K562 (cell line): ENCODE measurements around the gene XKR7.

Experiments used
- CBFB ChIP-seq: sonication (generic); formaldehyde crosslinking; IDR thresholded peaks from 2 replicates; pipeline ENCODE4 v1.4.0; 2020; ENCODE audit warnings: mild to moderate bottlenecking, missing genetic modification reagents
- KAT7 ChIP-seq: sonication (generic); formaldehyde crosslinking; IDR thresholded peaks from 2 replicates; pipeline ENCODE4 v1.8.0; 2022; ENCODE audit warnings: missing genetic modification reagents, mild to moderate bottlenecking, borderline replicate concordance
- NFYB ChIP-seq: IDR thresholded peaks from 2 replicates; pipeline ENCODE4 v1.6.1; 2011; ENCODE audit warnings: mild to moderate bottlenecking, moderate library complexity; ENCODE audit not compliant: insufficient read length; ENCODE audit errors: extremely low read depth
- SMC3 ChIP-seq: conservative IDR thresholded peaks from 2 replicates; pipeline ENCODE4 v1.6.1; 2011; ENCODE audit warnings: low read depth, low read length, improper control_type of control experiment; ENCODE audit not compliant: insufficient read depth
- TAF1 ChIP-seq: IDR thresholded peaks from 2 replicates; pipeline ENCODE4 v1.6.1; 2011; ENCODE audit warnings: mild to moderate bottlenecking, low read length, moderate library complexity; ENCODE audit not compliant: insufficient read depth, control insufficient read depth, severe bottlenecking; ENCODE audit errors: extremely low read depth
- YY1 ChIP-seq, 3 experiments: IDR thresholded peaks; 2 replicates each; pipeline ENCODE4 v1.6.1; 2011; ENCODE audit warnings: low read length in 2 of 3, mild to moderate bottlenecking in 2 of 3, moderate library complexity in 2 of 3, borderline replicate concordance in 1 of 3, control low read depth in 1 of 3, low read depth in 1 of 3; ENCODE audit not compliant: insufficient read depth in 3 of 3, insufficient replicate concordance in 2 of 3, control insufficient read depth in 1 of 3, insufficient read length in 1 of 3; ENCODE audit errors: extremely low read depth in 1 of 3
- ZNF444 ChIP-seq: fragments of 250-450 bp; sonication (Bioruptor Pico); IDR thresholded peaks from 2 replicates; pipeline ENCODE4 v1.4.0; 2020; ENCODE audit warnings: mild to moderate bottlenecking, moderate library complexity
- TF ChIP-seq, protein P1 (sequence below): sonication (generic); formaldehyde crosslinking; IDR thresholded peaks from 2 replicates; pipeline ENCODE4 v1.8.1; 2023; ENCODE audit warnings: mild to moderate bottlenecking, missing genetic modification reagents

- no peak for TF ChIP-seq TAF1
- TF ChIP-seq SMC3: no peak
- no peak for TF ChIP-seq YY1 (IDR thresholded peaks at IDR 0.05; ENCODE audit: borderline replicate concordance in 1 of 3, control insufficient read depth in 1 of 3, extremely low read depth in 1 of 3, insufficient read depth in 3 of 3, insufficient read length in 1 of 3, insufficient replicate concordance in 2 of 3, low read depth in 1 of 3, low read length in 2 of 3)
- TF ChIP-seq, protein P1, sequence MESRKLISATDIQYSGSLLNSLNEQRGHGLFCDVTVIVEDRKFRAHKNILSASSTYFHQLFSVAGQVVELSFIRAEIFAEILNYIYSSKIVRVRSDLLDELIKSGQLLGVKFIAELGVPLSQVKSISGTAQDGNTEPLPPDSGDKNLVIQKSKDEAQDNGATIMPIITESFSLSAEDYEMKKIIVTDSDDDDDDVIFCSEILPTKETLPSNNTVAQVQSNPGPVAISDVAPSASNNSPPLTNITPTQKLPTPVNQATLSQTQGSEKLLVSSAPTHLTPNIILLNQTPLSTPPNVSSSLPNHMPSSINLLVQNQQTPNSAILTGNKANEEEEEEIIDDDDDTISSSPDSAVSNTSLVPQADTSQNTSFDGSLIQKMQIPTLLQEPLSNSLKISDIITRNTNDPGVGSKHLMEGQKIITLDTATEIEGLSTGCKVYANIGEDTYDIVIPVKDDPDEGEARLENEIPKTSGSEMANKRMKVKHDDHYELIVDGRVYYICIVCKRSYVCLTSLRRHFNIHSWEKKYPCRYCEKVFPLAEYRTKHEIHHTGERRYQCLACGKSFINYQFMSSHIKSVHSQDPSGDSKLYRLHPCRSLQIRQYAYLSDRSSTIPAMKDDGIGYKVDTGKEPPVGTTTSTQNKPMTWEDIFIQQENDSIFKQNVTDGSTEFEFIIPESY: no peak
- TF ChIP-seq NFYB: no peak
- no peak for TF ChIP-seq CBFB
- no peak for TF ChIP-seq KAT7 (CRISPR knock-in tag)
- no peak for TF ChIP-seq ZNF444 (CRISPR knock-in tag)
Observed at GRCh38 chr20:31979713-31980426, 11.9 kb downstream of the XKR7 start.
